Measurements from ENCODE around the gene PLSCR5.
A peak's percentile ranks its signal among the peaks of the same experiment; 100 is the strongest.

Gene PLSCR5

DNA sequence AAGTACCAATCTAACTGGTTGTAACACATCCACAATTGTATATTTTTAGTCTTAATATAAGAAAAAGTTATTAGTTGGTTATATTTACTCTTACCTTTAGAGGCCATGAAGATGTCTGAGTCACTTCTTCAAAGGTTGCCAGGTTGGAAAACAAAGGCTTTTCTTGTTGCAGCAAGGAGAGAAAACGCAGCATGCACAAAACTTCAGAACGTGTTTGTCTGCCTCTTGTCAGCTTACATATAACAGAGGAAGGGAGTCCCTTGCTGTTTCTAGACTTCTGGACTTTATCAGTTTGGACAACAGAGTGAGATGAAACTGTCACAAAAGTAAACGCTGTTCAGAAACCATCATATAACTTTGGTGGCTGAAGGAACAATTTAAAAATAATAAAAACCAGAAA is at the start of gene PLSCR5:
TSS of gene PLSCR5 (minus strand) at position 241 of the 400 bp plus-strand sequence. CDS start at position 107, 134 bp downstream.
- no peak for DNase-seq (ENCODE audit: low spot score)
- in situ Hi-C loops (cut with MboI; ENCODE audit: low pct_unique_long_range_greater_than_20kb, low sequenced_read_pairs, unreplicated experiment): no loop called here

GRCh38 chr3:146653978-146654377 is 48.8 kb upstream of the PLSCR5 start:
- in situ Hi-C loops (cut with MboI; ENCODE audit: low pct_unique_long_range_greater_than_20kb, low sequenced_read_pairs, unreplicated experiment): no loop called here
- no peak for TF ChIP-seq CTCF (IDR thresholded peaks at IDR 0.05; ENCODE audit: extremely low read depth, insufficient read depth, missing control alignments)
- no peak for DNase-seq (ENCODE audit: low spot score)

More for the DNA sequence above, at the start of gene PLSCR5:
- TF ChIP-seq CTCF (IDR thresholded peaks at IDR 0.05; ENCODE audit: extremely low read depth, insufficient read depth, missing control alignments): no peak

GRCh38 chr3:146650691-146651442 is 45.7 kb upstream of the PLSCR5 start:
- no peak for TF ChIP-seq CTCF (IDR thresholded peaks at IDR 0.05; ENCODE audit: extremely low read depth, insufficient read depth, missing control alignments)
- DNase-seq (ENCODE audit: low spot score): no peak
- in situ Hi-C loops (cut with MboI; ENCODE audit: low pct_unique_long_range_greater_than_20kb, low sequenced_read_pairs, unreplicated experiment): no loop called here

DNA sequence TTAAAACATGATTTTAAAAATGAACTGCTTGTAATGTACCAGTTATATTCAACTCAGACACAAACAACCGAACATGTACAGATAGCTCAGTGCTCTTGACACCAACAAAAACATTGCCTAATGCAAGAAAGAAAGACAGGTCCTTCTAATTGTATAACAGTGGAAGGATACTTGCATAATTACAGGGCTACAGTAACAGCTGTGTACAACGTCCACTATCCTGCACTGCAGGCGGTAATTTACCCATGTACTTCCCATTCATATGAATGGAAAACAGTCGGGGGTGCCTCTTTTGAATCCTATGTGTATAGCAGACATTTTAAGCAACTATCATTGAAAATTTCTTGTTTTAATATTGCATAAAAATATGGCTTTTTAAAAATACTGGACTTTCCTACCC is 41.1 kb upstream of the PLSCR5 start:
- no peak for DNase-seq (ENCODE audit: low spot score)
- in situ Hi-C loops (cut with MboI; ENCODE audit: low pct_unique_long_range_greater_than_20kb, low sequenced_read_pairs, unreplicated experiment): no loop called here
- TF ChIP-seq CTCF (IDR thresholded peaks at IDR 0.05; ENCODE audit: extremely low read depth, insufficient read depth, missing control alignments): no peak

DNA sequence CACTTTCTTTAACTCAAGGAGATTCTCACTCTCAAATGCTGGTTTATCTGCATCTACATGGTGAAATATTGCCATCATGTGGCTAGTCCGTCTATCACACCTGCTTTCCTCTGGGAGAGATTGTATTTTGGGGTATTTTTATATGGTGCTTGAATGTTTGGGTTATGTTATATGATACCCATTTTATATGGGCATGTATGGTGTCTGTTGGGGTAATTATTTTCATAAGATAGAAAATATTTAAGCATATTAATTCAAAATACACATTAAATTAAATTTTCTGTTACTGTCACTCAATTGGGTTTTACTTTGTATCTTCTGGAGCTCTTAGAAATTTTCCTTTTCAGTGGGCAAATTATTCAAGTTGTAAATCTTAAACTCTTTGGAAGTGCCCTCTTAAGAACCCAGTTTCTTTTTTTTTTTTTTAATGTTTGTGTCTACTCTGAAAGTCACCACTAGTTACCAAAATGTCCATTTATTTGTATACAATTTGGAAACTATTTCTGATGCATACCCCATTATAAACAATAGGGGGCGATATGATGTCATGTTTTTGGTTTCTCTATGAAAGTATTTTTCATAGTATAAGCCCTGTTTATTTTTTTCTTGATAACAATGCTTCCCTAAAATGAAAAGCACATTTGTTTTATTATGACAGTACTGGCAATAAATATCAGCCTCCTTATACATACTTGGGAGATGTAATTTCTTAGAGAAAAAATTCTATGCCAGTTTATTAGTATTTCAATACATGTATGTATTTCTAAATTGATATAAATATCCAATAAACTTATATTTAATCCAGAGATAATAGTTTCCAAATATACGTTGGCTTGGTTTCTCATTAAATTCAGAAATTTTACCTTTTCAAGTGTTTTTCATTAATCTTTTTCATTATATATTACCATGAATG is 36.1 kb upstream of the PLSCR5 start:
- DNase-seq (ENCODE audit: low spot score): peak; percentile 14
- TF ChIP-seq CTCF (IDR thresholded peaks at IDR 0.05; ENCODE audit: extremely low read depth, insufficient read depth, missing control alignments): peak; percentile 54
- in situ Hi-C loops (cut with MboI; ENCODE audit: low pct_unique_long_range_greater_than_20kb, low sequenced_read_pairs, unreplicated experiment): no loop called here

DNA sequence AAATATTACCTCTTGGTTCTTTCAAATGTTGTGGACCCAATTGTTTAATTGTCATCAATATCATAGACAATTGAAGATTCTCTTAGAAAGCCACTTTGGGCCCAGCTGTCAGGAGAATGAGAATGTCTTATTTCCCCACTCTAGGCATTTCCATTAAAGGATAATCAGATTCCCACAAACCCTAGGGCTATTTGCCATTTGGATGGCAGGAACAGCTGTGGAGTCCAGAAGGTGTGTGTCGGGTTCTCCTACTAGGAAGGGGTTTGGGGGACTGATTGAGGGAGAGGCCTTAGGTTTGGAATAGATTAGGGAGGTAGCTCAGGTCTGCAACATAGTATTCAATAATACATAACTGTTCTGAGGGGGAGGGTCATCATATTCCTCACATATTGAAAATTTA is 35.2 kb upstream of the PLSCR5 start:
- in situ Hi-C loops (cut with MboI; ENCODE audit: low pct_unique_long_range_greater_than_20kb, low sequenced_read_pairs, unreplicated experiment): no loop called here
- no peak for DNase-seq (ENCODE audit: low spot score)
- no peak for TF ChIP-seq CTCF (IDR thresholded peaks at IDR 0.05; ENCODE audit: extremely low read depth, insufficient read depth, missing control alignments)
